LNCAP (cell line): ENCODE measurements around the gene EPYC.

ENCODE experiments used
- TF ChIP-seq, protein P1 (sequence below): fragments of 450-650 bp; IDR thresholded peaks from 2 replicates; pipeline ENCODE4 v1.5.1; 2017; ENCODE audit warnings: mild to moderate bottlenecking

The EPYC gene

DNA sequence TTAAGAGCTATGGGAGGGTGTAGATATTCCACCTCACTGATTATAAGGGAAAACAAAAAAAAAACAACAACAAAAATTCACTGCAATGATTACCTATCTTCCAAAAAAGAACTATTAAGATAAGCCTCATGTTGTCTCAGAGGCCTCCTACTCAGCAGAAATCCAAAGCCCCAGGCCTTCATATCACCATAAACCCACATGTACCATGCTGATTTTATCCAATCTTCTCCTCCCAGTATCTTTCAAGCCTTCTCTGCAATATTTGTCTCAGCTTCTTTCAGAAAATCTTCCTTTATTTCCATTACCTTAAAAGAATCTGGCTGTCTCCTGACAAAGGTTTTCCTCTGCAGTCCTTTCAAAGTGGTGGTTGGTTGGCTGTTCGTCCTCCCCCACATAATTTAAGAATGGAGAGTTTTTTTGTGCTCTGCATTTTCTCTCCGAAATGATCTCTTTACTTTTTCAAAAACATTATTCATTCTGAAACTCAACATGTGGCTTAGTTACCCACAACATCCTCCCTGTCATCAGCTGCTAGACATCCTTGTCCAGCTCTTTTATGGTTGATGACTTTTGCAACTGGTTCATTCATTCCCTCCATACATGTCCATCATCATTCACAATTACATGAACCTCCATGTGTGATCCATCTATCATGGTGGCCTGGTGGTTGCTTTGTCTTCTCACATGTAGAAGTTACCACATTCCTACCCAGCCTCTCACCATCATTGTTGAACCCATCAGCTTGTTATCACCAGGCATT, 2.9 kb upstream of the EPYC start:
- TF ChIP-seq, protein P1, sequence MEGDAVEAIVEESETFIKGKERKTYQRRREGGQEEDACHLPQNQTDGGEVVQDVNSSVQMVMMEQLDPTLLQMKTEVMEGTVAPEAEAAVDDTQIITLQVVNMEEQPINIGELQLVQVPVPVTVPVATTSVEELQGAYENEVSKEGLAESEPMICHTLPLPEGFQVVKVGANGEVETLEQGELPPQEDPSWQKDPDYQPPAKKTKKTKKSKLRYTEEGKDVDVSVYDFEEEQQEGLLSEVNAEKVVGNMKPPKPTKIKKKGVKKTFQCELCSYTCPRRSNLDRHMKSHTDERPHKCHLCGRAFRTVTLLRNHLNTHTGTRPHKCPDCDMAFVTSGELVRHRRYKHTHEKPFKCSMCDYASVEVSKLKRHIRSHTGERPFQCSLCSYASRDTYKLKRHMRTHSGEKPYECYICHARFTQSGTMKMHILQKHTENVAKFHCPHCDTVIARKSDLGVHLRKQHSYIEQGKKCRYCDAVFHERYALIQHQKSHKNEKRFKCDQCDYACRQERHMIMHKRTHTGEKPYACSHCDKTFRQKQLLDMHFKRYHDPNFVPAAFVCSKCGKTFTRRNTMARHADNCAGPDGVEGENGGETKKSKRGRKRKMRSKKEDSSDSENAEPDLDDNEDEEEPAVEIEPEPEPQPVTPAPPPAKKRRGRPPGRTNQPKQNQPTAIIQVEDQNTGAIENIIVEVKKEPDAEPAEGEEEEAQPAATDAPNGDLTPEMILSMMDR = no peak

DNA sequence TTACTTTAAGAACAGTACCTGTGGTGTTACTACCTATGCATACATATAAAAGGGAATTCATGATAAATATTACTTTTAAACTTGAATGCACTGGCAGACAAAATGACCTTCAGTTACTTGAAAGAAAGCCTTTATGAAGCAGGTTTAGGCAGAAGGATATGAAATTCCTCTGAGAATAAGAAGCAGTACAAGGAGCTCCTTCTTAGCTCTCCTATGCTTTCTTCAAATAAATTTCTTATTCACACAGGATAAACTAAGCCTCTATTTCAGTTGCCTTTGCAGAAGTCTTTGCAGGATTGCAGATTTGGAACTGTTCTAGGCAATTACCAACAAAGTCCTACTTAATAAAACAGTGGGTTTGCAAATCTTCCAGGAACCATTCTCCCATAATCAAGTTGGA, 1.0 kb downstream of the EPYC start:
- TF ChIP-seq, protein P1 = no peak

DNA sequence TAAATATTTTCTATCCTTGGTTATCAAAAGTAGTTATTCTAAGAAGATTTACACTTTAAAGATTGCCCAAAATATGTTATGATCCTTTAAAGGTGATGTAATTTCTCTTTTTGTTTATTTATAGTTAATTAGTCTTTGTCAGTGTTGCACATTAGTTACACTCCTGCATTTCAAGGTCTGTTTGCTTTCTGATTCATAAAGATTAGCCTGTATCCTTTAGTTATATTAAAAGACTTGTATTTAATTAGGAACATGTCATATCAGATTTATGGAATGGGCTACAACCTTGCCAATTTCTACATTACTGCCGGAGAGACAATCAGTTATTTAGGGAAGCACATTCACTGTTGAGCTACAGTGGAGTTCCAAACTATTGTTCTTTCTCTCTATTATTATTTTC, 3.5 kb downstream of the EPYC start:
- TF ChIP-seq, protein P1 = no peak

DNA sequence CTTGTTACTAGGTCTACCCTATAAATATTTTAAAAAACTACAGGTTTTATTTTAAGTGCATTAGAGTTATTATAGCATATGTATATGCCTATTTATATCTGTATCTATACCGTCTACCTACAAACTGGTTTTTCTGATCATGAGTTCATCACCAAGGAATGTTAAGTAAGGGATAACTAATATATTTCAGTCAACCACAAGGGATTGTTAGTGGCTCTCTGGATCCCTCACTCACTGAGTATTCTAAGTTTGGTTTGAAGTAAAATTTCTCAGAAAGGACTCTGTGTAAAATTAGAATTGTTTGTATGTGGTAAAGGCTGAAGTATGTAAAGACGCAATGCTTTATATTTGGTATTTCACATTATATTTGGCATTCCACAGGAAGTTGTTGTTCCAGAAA, 4.8 kb downstream of the EPYC start:
- TF ChIP-seq, protein P1 = no peak

DNA sequence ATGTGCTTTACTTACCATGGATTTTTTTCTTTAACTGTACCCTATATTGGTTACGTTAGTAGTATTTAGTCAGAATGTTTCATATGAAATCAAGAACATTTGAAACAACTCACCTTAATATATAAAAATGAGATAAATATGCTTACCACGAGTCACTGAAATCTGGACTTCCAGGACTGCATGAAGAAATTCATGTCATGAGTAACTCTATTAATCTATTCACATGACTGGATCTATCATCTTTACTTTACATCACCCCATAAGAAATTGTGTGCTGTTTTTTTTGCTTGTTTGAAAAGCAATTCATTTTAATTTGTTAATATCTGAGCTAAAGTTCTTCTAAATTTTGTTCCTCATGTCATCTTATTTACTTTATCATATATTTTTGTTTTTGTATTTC, 5.2 kb downstream of the EPYC start:
- TF ChIP-seq, protein P1 = no peak

DNA sequence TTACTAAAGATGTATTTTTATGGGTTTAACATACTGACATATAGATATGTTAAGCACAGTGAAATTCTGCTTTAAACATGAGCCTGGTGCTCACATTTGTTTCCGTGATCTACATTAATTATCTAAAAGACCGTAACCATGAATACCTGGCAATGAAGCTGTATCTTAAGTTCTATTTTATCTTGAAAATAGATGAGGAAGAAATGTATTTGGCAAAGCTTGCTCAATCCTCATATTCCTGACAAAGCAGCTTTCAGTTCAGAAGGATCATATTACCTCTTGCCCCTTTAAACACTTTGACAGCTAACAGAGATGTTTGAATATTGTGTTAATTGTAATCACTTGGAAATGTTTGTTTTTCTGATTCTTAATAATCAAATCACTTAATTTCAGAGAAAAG, 9.8 kb downstream of the EPYC start:
- TF ChIP-seq, protein P1 = no peak

DNA sequence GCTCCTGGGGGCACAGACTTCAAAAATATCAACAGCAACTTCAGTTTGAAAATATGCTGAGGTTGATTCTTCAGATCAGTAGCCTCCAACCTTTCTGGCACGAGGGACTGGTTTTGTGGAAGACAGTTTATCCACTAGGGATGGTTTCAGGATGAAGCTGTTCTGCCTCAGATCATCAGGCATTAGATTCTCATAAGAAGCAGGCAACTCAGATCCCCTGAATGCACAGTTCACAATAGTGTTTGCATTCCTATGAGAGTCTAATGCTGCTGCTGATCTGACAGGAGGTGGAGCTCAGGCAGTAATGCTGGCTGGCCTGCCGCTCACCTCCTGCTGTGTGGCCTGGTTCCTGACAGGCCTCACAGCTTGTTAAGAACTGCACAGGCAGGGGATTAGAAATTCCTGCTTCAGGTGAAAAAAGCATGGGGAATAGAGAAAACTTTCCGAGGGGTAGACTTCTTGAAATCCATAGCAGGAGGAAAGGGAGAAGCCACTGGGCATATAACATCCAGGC, 12.8 kb downstream of the EPYC start:
- TF ChIP-seq, protein P1 = no peak
